GM12872 (cell line): ENCODE measurements around the gene P4HA1.

ENCODE experiments used
- TF ChIP-seq, protein P1 (sequence below): IDR thresholded peaks from 3 replicates; pipeline ENCODE4 v1.5.1; 2011; ENCODE audit warnings: low read depth, mild to moderate bottlenecking, low read length, moderate library complexity; ENCODE audit not compliant: insufficient read depth

P4HA1 gene

DNA sequence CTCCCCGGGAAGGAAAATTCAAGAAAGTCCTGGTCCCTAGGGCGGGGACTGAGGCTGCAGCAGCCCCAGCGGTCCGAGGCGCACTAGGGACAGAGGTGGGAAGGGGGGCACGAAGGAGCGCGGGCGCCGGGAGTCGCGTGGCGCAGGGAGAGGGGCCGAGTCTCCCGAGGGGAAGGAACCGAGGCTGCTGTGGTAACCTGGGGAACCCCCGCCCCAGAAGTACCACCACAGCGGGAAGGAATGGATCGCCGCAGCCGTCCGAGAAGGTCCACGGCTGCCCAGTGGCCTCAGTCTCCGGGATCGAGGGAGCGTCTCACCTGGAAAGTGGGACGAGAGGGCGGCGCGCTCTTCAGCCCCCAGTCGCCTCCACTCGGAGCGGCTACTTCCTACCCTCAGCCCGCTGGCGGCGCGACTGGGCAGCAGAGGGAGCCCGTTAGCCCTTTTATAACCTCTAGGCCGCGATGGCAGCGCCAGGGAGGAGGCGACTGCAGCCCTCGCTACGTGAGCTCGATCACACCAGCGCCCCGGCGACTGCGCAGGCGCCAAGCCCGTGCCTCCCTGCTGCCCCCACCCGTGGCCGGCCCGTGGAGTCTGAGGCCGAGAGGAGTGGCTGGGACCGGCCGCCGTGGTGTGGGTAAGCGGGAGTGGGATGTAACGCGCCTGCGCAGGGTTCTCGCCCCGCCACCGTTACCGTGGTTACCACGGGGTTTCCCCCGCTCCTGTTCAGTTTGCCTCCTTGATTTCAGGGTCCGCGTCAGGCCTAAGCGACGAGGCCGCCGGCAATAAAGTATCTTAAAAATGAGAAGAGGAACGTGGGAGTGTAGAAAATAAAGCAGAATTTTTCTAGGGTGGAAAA is at the start of gene P4HA1:
TSS of gene P4HA1 (minus strand) at position 418 of the 856 bp plus-strand sequence. CDS start 21,983 bp downstream, outside the sequence.
- TF ChIP-seq, protein P1, sequence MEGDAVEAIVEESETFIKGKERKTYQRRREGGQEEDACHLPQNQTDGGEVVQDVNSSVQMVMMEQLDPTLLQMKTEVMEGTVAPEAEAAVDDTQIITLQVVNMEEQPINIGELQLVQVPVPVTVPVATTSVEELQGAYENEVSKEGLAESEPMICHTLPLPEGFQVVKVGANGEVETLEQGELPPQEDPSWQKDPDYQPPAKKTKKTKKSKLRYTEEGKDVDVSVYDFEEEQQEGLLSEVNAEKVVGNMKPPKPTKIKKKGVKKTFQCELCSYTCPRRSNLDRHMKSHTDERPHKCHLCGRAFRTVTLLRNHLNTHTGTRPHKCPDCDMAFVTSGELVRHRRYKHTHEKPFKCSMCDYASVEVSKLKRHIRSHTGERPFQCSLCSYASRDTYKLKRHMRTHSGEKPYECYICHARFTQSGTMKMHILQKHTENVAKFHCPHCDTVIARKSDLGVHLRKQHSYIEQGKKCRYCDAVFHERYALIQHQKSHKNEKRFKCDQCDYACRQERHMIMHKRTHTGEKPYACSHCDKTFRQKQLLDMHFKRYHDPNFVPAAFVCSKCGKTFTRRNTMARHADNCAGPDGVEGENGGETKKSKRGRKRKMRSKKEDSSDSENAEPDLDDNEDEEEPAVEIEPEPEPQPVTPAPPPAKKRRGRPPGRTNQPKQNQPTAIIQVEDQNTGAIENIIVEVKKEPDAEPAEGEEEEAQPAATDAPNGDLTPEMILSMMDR: peak; percentile 70

DNA sequence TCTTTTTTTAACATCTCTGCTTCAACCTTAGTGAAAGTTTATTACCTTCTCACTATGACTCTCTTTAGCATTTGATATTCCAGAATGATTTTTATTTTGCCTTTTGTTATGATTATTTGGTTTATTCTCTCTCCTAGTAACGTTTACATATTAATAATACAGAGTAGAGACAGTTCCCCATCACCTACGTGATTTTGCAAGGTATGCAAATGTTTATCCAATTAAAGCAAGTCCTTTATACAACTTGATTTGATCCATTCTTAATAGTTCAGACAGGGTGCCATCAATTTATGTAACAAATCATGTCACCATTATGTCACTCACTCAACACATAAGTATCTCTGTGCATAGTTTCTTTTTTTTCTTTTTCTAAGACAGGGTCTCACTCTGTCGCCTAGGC is 44.9 kb upstream of the P4HA1 start:
- TF ChIP-seq, protein P1: no peak

GRCh38 chr10:73139251-73139650 is 42.6 kb upstream of the P4HA1 start:
- TF ChIP-seq, protein P1: no peak

GRCh38 chr10:73136627-73137026 is 40.0 kb upstream of the P4HA1 start:
- TF ChIP-seq, protein P1: no peak

- TF ChIP-seq, protein P1: no peak
Measured at GRCh38 chr10:73134727-73135126, 38.1 kb upstream of the P4HA1 start.

GRCh38 chr10:73131913-73132686 is 35.4 kb upstream of the P4HA1 start:
- TF ChIP-seq, protein P1: no peak

- TF ChIP-seq, protein P1: no peak
Measured at GRCh38 chr10:73131301-73131700, 34.6 kb upstream of the P4HA1 start.
